Embryonic facial prominence (tissue), 1 donor: ENCODE measurements around the gene WDR82.

Experiments
- DNase-seq: peaks from one replicate; pipeline ENCODE4 v3.0.0-alpha.2; 2016; ENCODE audit errors: extremely low spot score

Gene WDR82

GRCh38 chr3:52238193-52238760 lies 40.2 kb downstream of the WDR82 start:
- no peak for DNase-seq

DNA sequence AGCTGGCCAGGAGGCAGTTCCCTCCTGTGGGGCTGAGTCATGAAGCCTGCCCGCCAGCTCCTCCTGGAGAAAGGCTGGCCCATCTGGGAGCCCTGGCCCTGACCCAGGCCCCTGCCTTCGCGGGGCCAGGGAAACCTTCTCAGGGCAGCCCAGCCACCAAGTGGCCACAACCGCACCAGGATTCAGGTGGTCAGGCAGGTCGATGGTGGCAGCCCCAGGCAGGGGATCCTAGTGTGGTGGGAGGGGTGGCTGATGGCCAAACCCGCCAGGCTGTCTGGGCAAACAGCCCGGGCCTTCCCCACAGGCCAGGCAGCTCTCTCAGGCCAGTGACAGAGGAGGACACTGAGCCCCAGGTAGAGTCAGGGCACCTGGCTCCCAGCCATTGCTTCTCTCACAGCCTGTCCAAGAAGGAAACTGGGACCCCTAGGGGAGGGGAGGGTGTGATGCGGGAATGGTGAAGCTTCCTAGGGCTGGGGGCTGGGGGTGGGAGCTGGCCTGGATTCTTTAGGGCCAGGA lies 40.7 kb downstream of the WDR82 start:
- DNase-seq = no peak

- DNase-seq = no peak
Observed at GRCh38 chr3:52237006-52237656, 41.3 kb downstream of the WDR82 start.

DNA sequence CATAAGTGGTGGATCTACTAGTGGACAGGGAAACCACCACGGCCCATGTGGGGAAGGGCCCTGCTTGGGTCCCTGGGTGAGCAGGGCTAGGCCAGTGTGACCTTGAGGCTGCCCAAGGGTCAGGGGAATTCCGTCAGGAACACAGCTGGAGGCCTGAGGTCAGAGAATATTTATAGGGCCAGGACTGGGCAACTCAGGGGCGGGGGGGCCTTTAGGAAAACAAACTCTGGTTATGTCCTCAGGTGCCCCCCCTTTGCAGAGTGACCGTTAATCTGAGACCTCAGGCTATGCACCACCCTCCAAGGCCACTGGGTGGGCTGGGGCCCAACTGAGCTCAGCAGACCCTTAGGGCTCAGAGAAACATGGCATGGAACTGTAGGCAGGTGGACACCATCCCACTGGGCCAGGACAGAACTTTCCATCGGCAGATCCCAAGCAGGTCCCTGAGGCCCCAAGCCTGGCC lies 42.0 kb downstream of the WDR82 start:
- no peak for DNase-seq

DNA sequence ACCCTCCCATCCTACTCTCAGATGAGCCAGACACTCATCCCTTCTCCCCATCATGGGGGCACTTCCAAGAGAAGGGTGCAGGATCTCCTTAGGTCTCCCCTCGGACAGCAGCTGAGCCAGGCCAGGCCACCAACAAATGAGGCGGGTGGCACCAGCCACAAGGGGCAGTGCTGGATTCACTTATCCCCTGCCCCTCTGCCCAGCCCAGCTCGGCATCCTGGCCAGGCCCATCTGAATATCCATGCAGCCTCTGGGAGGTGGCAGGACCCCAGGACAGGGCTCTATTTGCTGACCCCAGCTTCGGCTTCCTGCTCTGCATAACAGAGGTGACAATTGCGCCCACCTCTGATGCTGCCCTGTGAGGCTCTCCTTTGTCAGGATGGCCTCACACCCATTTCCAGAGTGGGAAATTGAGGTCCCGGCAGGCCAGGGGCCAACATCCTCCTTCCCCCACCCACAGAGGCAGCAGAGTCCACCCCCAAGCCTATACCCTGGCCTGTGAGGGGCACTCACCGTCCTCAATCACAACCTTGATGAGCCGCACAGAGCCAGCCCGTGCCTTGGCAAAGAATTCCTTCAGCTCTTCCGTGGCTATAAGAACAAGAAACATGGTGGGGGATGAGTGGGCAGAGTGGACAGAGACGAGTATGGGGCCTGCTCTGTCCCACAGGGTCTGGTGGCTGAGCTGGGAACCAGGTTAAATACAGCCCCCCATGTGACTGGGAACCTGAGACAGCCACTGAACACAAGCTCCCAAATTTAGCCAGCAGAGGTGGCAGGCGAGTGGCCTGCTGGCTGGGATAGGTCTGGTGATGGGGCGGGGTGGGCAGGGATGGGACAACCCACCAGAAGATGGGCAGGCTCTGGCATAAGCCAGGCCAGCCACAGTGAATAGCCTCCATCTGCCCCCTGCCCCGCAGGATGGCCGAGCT lies 43.7 kb downstream of the WDR82 start:
- no peak for DNase-seq

DNA sequence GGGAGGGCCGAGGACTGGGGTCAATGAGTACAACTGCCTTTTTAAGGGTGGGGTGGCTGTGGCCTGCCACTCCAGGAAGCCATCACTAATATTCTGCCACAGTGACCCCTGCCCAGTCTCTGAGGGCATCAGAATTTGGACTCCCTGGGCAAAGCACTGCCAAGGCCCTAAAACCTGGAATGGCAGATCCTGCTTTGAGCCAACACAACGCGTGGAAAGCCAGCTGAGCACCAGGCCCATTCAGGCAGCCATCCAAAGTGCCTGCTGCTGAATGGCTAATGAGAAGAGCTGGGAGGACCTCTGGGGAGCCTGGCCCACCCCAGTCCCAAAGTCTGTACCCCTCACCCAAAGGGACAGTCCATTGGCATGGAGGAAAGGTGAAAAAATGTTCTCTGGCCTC lies 44.5 kb downstream of the WDR82 start:
- DNase-seq = no peak

DNA sequence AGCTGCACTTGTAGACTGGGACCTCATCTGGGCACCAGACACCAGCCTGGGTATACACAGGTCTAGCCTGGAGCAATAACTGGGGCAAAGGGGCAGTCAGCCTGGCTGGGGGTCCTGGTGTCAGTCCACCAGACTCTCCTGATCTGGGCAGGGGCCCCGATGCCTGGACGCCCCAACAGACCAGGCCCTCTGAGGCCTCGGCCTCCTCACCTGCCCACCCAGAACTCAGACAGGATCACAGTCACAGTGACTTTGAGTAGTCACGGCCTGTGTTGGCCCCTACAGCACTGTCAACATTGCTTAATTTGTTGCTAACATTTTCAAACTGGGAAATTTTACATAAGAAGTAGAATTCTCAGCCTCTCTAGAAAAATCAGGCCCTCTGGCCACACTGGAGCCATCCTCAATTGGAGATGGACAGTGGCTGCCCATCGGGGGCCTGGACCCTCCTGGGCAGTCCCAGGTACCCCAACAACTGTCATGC lies 45.3 kb downstream of the WDR82 start:
- DNase-seq = no peak

GRCh38 chr3:52232279-52233107 lies 46.0 kb downstream of the WDR82 start:
- DNase-seq = no peak

- no peak for DNase-seq
Observed at GRCh38 chr3:52231502-52232278, 46.8 kb downstream of the WDR82 start.

DNA sequence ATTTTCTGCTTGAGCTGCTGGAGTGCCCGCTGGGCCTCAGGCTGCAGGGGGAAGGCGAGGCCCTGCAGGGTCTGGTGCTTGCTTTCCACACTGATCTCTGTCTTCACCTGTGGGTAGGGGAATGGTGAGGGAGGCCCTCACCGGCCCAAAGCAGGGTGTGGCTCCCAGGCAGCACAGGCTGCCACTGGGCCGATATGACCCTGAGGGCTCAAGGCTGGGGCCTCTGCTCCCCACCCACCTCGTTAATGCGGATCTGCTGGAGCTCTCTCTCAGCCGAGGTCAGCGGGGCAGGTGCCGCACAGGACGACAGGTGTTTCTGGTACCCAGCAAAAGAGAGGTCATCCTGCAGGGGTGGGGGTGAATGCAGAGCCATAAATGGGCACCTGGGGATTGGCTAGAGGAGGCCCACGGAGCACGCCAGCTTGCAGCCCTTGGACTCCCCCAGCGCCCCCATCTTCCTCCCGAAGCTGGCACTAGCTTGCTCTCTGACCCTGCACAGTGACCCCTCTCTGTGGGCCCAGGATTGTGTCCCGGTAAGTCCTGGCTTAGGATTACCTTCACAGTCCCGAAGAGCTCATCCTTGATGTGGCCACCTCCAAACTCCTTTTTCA lies 47.5 kb downstream of the WDR82 start:
- DNase-seq = no peak

- DNase-seq = no peak
Observed at GRCh38 chr3:52230461-52230860, 48.0 kb downstream of the WDR82 start.

- DNase-seq = no peak
Observed at GRCh38 chr3:52229656-52230055, 48.8 kb downstream of the WDR82 start.

- no peak for DNase-seq
Observed at GRCh38 chr3:52228751-52229291, 49.6 kb downstream of the WDR82 start.

- DNase-seq = no peak
Observed at GRCh38 chr3:52228266-52228665, 50.2 kb downstream of the WDR82 start.

- no peak for DNase-seq
Observed at GRCh38 chr3:52227766-52228165, 50.7 kb downstream of the WDR82 start.

- no peak for DNase-seq
Observed at GRCh38 chr3:52227117-52227516, 51.3 kb downstream of the WDR82 start.

DNA sequence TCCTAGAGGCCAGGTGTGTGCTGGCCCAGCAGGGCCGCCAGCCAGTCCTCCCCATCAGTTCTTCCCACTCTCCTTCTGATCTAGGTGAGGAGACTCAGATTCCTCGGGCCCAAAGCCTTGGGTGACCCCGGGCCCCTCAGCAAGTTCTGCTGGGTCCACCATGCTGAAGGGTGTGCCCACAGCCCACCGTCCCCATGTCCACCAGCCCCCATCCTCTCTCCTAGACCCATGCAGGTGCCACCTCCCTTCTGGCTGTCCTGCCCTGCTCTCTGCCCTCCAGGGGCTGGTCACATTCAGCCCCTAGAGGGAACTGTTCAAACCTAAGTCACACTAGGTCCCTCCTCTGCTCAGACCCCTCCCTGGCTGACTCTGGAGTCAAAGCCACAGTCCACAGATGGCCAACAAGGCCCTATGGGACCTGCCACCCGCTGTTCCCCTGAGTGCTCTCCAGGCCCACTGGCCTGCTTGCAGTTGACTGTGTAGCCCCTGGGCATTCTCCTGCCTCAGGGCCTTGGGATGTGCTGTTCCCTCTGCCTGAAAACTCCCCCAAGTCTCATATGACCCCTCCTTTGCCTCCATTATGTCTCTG lies 52.1 kb downstream of the WDR82 start:
- DNase-seq = no peak

DNA sequence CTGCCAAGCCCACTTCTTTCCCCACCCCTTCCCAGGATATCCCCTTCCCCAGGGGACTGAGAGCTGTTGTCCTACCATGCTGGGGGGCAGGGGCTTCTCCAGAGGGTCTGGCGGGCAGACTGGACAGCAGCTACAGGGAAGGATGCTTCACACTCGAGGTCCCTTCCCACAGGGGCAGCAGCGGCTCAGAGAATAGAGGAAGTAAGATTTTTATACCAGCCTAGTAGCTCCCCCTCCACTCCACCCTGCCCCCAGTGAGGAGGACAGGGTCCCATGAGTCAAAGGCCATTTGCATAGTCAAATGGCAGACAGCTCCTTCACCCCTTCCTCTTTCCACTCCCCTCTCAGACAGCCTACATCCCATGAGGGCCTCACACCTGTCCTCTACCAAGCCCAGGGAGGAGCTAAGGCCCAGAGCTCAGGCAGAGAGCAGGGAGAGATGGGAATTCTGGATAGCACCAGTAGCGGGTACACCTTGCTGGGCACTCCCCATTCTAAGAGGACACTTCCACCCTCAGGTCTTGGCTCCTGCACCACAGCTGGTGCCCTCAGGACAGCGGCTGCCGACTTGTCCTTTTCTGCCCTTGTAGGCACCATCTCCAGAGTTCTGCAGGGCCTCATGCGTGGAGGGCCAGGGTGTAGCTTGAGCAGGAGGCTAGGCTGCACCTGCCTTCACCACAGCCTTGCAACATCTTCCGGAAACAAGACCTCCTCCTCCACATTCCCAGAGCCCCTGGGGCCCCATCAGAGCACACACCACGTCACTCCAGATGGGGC lies 52.8 kb downstream of the WDR82 start, which contains the start of gene TLR9:
TLR9 (minus strand) TSS at position 194 of the 777 bp plus-strand sequence; CDS start at position 78, 116 bp downstream.
- no peak for DNase-seq
